H9 (cell line): ENCODE results near the gene GAS5. TPM values are rescaled to one million over a fixed set of nuclear protein-coding genes. Genes with fewer than 3 reads are reported as not detected.

Experiments
- DNase-seq: peaks from one replicate; pipeline ENCODE4 v3.0.0-alpha.2; 2017
- H2AFZ ChIP-seq: one replicate; pipeline ENCODE4 v1.6.1; 2013; ENCODE audit warnings: mild to moderate bottlenecking, low read length, control low read depth, moderate library complexity
- H2AK5ac ChIP-seq: 2 replicates; pipeline ENCODE4 v1.6.1; 2013; ENCODE audit warnings: low read length, control low read depth, mixed read lengths; ENCODE audit not compliant: insufficient read length
- H2BK120ac ChIP-seq: one replicate; pipeline ENCODE4 v1.6.1; 2013; ENCODE audit warnings: low read depth, mild to moderate bottlenecking, low read length, control low read depth, inconsistent platforms; ENCODE audit not compliant: poor library complexity, severe bottlenecking
- H2BK12ac ChIP-seq: 2 replicates; pipeline ENCODE4 v1.6.1; 2013; ENCODE audit warnings: low read length, control low read depth, mixed read lengths, low read depth; ENCODE audit not compliant: insufficient read length
- H2BK15ac ChIP-seq: 2 replicates; pipeline ENCODE4 v1.6.1; 2013; ENCODE audit warnings: low read depth, low read length, control low read depth
- H2BK20ac ChIP-seq: one replicate; pipeline ENCODE4 v1.6.1; 2013; ENCODE audit warnings: low read depth, mild to moderate bottlenecking, low read length, control low read depth, inconsistent platforms; ENCODE audit not compliant: poor library complexity, severe bottlenecking
- H2BK5ac ChIP-seq: 2 replicates; pipeline ENCODE4 v1.6.1; 2013; ENCODE audit warnings: low read length, control low read depth, mixed read lengths; ENCODE audit not compliant: insufficient read length
- H3K14ac ChIP-seq: 2 replicates; pipeline ENCODE4 v1.6.1; 2013; ENCODE audit warnings: low read length, control low read depth; ENCODE audit not compliant: insufficient read depth
- H3K18ac ChIP-seq: 2 replicates; pipeline ENCODE4 v1.6.1; 2013; ENCODE audit warnings: low read depth, mild to moderate bottlenecking, mixed read lengths, low read length, control low read depth; ENCODE audit not compliant: insufficient read length
- H3K23ac ChIP-seq: 2 replicates; pipeline ENCODE4 v1.6.1; 2013; ENCODE audit warnings: low read length, control low read depth, mixed read lengths, low read depth; ENCODE audit not compliant: insufficient read length
- H3K23me2 ChIP-seq: 2 replicates; pipeline ENCODE4 v1.6.1; 2013; ENCODE audit warnings: low read depth, mild to moderate bottlenecking, mixed read lengths, low read length, control low read depth; ENCODE audit not compliant: insufficient read length, poor library complexity, severe bottlenecking
- H3K27ac ChIP-seq: 2 replicates; pipeline ENCODE4 v1.5.1; 2013; ENCODE audit warnings: low read length, control low read depth, mixed read lengths, low read depth; ENCODE audit not compliant: insufficient read length
- H3K27me3 ChIP-seq: 2 replicates; pipeline ENCODE4 v1.6.1; 2013; ENCODE audit warnings: low read length, control low read depth, inconsistent platforms; ENCODE audit not compliant: insufficient read depth
- H3K4ac ChIP-seq: 2 replicates; pipeline ENCODE4 v1.6.1; 2013; ENCODE audit warnings: low read depth, mild to moderate bottlenecking, control low read depth, inconsistent platforms, low read length, moderate library complexity
- H3K4me1 ChIP-seq: 2 replicates; pipeline ENCODE4 v1.6.1; 2013; ENCODE audit warnings: low read length, control low read depth, inconsistent platforms; ENCODE audit not compliant: insufficient read depth
- H3K4me2 ChIP-seq: 2 replicates; pipeline ENCODE4 v1.6.1; 2013; ENCODE audit warnings: low read length, control low read depth, mixed read lengths; ENCODE audit not compliant: insufficient read length, insufficient read depth
- H3K56ac ChIP-seq: 2 replicates; pipeline ENCODE4 v1.6.1; 2013; ENCODE audit warnings: low read depth, mild to moderate bottlenecking, mixed read lengths, low read length, control low read depth; ENCODE audit not compliant: insufficient read length
- H3K79me1 ChIP-seq: 2 replicates; pipeline ENCODE4 v1.6.1; 2013; ENCODE audit warnings: low read depth, mild to moderate bottlenecking, moderate library complexity, low read length, control low read depth, inconsistent platforms; ENCODE audit not compliant: insufficient read depth, poor library complexity, severe bottlenecking
- H3K79me2 ChIP-seq: 2 replicates; pipeline ENCODE4 v1.6.1; 2013; ENCODE audit warnings: low read length, control low read depth, inconsistent platforms; ENCODE audit not compliant: insufficient read depth
- H3K9ac ChIP-seq: 2 replicates; pipeline ENCODE4 v1.6.1; 2013; ENCODE audit warnings: low read length, control low read depth, mixed read lengths; ENCODE audit not compliant: insufficient read length; ENCODE audit errors: extremely low read depth
- H3K9me3 ChIP-seq: one replicate; pipeline ENCODE4 v1.6.1; 2013; ENCODE audit warnings: low read depth, low read length, inconsistent platforms; ENCODE audit not compliant: control insufficient read depth
- H3T11ph ChIP-seq: one replicate; pipeline ENCODE4 v1.6.1; 2013; ENCODE audit warnings: mild to moderate bottlenecking, low read length, control low read depth, inconsistent platforms
- H4K20me1 ChIP-seq: one replicate; pipeline ENCODE4 v1.6.1; 2013; ENCODE audit not compliant: control insufficient read depth, insufficient read length, insufficient read depth
- H4K5ac ChIP-seq: 2 replicates; pipeline ENCODE4 v1.6.1; 2013; ENCODE audit warnings: low read depth, mild to moderate bottlenecking, mixed read lengths, low read length, control low read depth; ENCODE audit not compliant: insufficient read length
- H4K8ac ChIP-seq: replicated peaks from 2 replicates; pipeline ENCODE4 v1.6.1; 2013; ENCODE audit warnings: low read length, control low read depth, mixed read lengths, low read depth; ENCODE audit not compliant: insufficient read length
- H4K91ac ChIP-seq: 2 replicates; pipeline ENCODE4 v1.6.1; 2013; ENCODE audit warnings: low read depth, mild to moderate bottlenecking, moderate library complexity, mixed read lengths, low read length, control low read depth; ENCODE audit not compliant: insufficient read length
- H3K27ac Mint-ChIP-seq, 3 experiments: 2 replicates in 2 of 3; 3 replicates in 1 of 3; pipeline ENCODE4 v1.8.0; 2020 to 2021; ENCODE audit warnings: mixed read lengths in 3 of 3, mild to moderate bottlenecking in 1 of 3, moderate library complexity in 1 of 3
- H3K27me3 Mint-ChIP-seq: 2 replicates; pipeline ENCODE4 v1.8.0; 2021; ENCODE audit warnings: low read depth, mild to moderate bottlenecking, moderate library complexity, mixed read lengths
- H3K36me3 Mint-ChIP-seq, 3 experiments: 2 replicates in 2 of 3; 3 replicates in 1 of 3; pipeline ENCODE4 v1.8.0; 2020 to 2021; ENCODE audit warnings: low read depth in 3 of 3, mixed read lengths in 3 of 3; ENCODE audit not compliant: insufficient read depth in 1 of 3
- H3K4me1 Mint-ChIP-seq, 2 experiments: 2 replicates each; pipeline ENCODE4 v1.8.0; 2020; ENCODE audit warnings: mixed read lengths in 2 of 2
- H3K4me3 Mint-ChIP-seq, 2 experiments: 2 replicates in 1 of 2; 3 replicates in 1 of 2; pipeline ENCODE4 v1.8.0; 2020 to 2021; ENCODE audit warnings: mild to moderate bottlenecking in 2 of 2, mixed read lengths in 2 of 2, moderate library complexity in 1 of 2
- H3K9me3 Mint-ChIP-seq, 2 experiments: 2 replicates in 1 of 2; 3 replicates in 1 of 2; pipeline ENCODE4 v1.8.0; 2020; ENCODE audit warnings: mild to moderate bottlenecking in 2 of 2, mixed read lengths in 2 of 2, moderate library complexity in 1 of 2
- CTCF ChIP-seq: fragments of 200-600 bp; sonication (generic); conservative IDR thresholded peaks from 3 replicates; pipeline ENCODE4 v1.8.0; 2021; ENCODE audit warnings: antibody characterized with exemption, mild to moderate bottlenecking
- WGBS: extraction: QIAGEN DNeasy Blood & Tissue Kit; methylation state at CpG from one replicate; pipeline ENCODE4 v1.1.7; 2013; ENCODE audit warnings: missing lambda C conversion rate, low lambda C conversion rate, mixed read lengths; ENCODE audit not compliant: insufficient read length; ENCODE audit errors: extremely low coverage; 5-methylcytosine and 5-hydroxymethylcytosine counted together
- total RNA-seq: library from RNA; stranded (reverse); gene quantifications from 2 replicates; pipeline ENCODE4 v1.2.1, GENCODE V29; 2021

Gene GAS5
- total RNA-seq, 1 experiment from 2014 or later, result 690 TPM

DNA sequence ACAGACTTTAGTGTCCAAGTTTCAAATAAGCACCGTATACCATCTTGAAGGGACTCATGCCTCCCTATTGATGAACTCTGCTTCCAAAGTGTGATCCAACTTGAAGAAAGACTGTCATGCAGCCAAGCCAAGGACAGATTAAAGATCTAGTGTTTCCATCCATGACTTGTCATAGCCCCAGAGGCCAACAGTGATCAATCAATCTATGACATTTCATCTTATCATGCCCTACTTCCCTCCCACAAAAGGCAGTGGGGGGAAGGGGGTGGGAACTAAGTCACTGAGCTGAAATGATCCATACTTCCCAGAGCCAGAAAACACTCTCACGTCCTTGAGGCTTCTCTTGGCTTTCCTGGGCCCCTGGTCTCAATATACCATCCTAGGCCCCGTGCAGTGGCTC is 45.3 kb upstream of the GAS5 start:
- Mint-ChIP-seq H3K27me3 (peaks cover 3% of the 10 kb centered on the region; the same call in 1 of the 2 replicates), H3K9me3 (no peaks in the 10 kb centered on the region; a peak in 2 of 5 replicates), H3K27ac (no peak overlapping the region), H3K4me1 (no peaks in the 10 kb centered on the region), H3K36me3 (no peaks in the 10 kb centered on the region; a peak in 1 of 7 replicates), H3K4me3 (no peak overlapping the region)
- WGBS, result no CpG with 5 or more reads among the region's 3 CpGs
- H3K9me3 ChIP-seq, result no peaks in the 10 kb centered on the region
- no peak overlapping the region for H3K9ac ChIP-seq
- H3K27me3 ChIP-seq, result no peaks in the 10 kb centered on the region
- H3K4me2 ChIP-seq, result no peak overlapping the region
- no peak overlapping the region for H3K23ac ChIP-seq
- no peaks in the 10 kb centered on the region for H3K4me1 ChIP-seq
- H2BK12ac ChIP-seq, result no peak overlapping the region
- H2BK120ac ChIP-seq, result no peak overlapping the region
- H3K4ac ChIP-seq, result no peak overlapping the region
- no peak overlapping the region; the same call in 1 of the 2 replicates for H3K14ac ChIP-seq
- H3K18ac ChIP-seq, result no peak overlapping the region
- H2AFZ ChIP-seq, result no peak overlapping the region
- no peaks in the 10 kb centered on the region for H3K79me2 ChIP-seq
- no peak overlapping the region for H3K27ac ChIP-seq
- no peaks in the 10 kb centered on the region for H3K23me2 ChIP-seq
- H2BK15ac ChIP-seq, result no peak overlapping the region
- no peak overlapping the region for H2AK5ac ChIP-seq
- H3K56ac ChIP-seq, result no peak overlapping the region
- no peaks in the 10 kb centered on the region for H3K79me1 ChIP-seq
- no peak for DNase-seq
- no peak overlapping the region for H2BK5ac ChIP-seq
- no peak overlapping the region for H2BK20ac ChIP-seq
- H4K20me1 ChIP-seq, result no peaks in the 10 kb centered on the region
- no peak overlapping the region for H3T11ph ChIP-seq
- H4K91ac ChIP-seq, result no peak overlapping the region
- H4K8ac ChIP-seq, result no peak overlapping the region
- TF ChIP-seq CTCF, result no peak
- H4K5ac ChIP-seq, result no peak overlapping the region
